ENCODE data around the gene ARMH2.

ARMH2 gene

DNA sequence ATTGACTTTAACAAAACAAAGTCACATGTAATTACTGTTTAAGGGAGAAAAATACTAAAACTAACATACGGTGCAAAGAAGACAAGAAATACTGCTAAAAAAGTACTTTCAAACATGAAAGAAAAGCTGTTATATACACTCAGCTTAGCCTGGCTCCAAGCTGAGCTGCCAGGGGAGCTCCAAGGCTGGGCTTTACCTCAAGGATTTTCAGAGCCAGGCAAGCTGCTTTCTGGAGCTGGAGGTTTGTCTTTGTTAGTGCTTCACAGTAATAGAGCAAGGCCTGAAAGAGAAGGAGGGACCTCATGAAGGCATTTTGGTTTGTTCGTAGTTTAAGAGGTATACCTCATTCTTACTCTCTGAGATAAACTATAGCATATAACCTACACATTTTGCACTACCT is 19.6 kb upstream of the ARMH2 start:
- TF ChIP-seq TCF4 (CRISPR knock-in tag; IDR thresholded peaks at IDR 0.05; ENCODE audit: borderline replicate concordance) (no peak), ESRRG (CRISPR knock-in tag; IDR thresholded peaks at IDR 0.05) (no peak), TOX (CRISPR knock-in tag; IDR thresholded peaks at IDR 0.05; ENCODE audit: borderline replicate concordance) (no peak), BACH2 (CRISPR knock-in tag; IDR thresholded peaks at IDR 0.05; ENCODE audit: borderline replicate concordance) (no peak), PPARA (CRISPR knock-in tag; IDR thresholded peaks at IDR 0.05; ENCODE audit: borderline replicate concordance) (no peak), ZC3H10 (CRISPR knock-in tag; IDR thresholded peaks at IDR 0.05) (no peak), ARNTL (CRISPR knock-in tag; IDR thresholded peaks at IDR 0.05; ENCODE audit: borderline replicate concordance, low read depth) (no peak), ZNF565 (CRISPR knock-in tag; conservative IDR thresholded peaks at IDR 0.05; ENCODE audit: low read depth) (no peak), ZNF8 (CRISPR knock-in tag; IDR thresholded peaks at IDR 0.05) (no peak), ZFP3 (CRISPR knock-in tag; IDR thresholded peaks at IDR 0.05) (no peak), OSR1 (CRISPR knock-in tag; IDR thresholded peaks at IDR 0.05) (no peak), CSDC2 (CRISPR knock-in tag; IDR thresholded peaks at IDR 0.05) (no peak), ZFP30 (CRISPR knock-in tag; IDR thresholded peaks at IDR 0.05) (no peak), RARB (CRISPR knock-in tag; IDR thresholded peaks at IDR 0.05) (no peak), GLIS3 (CRISPR knock-in tag; IDR thresholded peaks at IDR 0.05) (no peak), ISL1 (CRISPR knock-in tag; IDR thresholded peaks at IDR 0.05) (no peak), ZNF70 (CRISPR knock-in tag; IDR thresholded peaks at IDR 0.05) (no peak)
- TF ChIP-seq, protein P1, sequence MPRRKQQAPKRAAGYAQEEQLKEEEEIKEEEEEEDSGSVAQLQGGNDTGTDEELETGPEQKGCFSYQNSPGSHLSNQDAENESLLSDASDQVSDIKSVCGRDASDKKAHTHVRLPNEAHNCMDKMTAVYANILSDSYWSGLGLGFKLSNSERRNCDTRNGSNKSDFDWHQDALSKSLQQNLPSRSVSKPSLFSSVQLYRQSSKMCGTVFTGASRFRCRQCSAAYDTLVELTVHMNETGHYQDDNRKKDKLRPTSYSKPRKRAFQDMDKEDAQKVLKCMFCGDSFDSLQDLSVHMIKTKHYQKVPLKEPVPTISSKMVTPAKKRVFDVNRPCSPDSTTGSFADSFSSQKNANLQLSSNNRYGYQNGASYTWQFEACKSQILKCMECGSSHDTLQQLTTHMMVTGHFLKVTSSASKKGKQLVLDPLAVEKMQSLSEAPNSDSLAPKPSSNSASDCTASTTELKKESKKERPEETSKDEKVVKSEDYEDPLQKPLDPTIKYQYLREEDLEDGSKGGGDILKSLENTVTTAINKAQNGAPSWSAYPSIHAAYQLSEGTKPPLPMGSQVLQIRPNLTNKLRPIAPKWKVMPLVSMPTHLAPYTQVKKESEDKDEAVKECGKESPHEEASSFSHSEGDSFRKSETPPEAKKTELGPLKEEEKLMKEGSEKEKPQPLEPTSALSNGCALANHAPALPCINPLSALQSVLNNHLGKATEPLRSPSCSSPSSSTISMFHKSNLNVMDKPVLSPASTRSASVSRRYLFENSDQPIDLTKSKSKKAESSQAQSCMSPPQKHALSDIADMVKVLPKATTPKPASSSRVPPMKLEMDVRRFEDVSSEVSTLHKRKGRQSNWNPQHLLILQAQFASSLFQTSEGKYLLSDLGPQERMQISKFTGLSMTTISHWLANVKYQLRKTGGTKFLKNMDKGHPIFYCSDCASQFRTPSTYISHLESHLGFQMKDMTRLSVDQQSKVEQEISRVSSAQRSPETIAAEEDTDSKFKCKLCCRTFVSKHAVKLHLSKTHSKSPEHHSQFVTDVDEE (CRISPR knock-in tag; IDR thresholded peaks at IDR 0.05) = no peak
- TF ChIP-seq, protein P2, sequence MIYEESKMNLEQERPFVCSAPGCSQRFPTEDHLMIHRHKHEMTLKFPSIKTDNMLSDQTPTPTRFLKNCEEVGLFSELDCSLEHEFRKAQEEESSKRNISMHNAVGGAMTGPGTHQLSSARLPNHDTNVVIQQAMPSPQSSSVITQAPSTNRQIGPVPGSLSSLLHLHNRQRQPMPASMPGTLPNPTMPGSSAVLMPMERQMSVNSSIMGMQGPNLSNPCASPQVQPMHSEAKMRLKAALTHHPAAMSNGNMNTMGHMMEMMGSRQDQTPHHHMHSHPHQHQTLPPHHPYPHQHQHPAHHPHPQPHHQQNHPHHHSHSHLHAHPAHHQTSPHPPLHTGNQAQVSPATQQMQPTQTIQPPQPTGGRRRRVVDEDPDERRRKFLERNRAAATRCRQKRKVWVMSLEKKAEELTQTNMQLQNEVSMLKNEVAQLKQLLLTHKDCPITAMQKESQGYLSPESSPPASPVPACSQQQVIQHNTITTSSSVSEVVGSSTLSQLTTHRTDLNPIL (CRISPR knock-in tag; IDR thresholded peaks at IDR 0.05; ENCODE audit: low read depth) = no peak
- TF ChIP-seq, protein P3, sequence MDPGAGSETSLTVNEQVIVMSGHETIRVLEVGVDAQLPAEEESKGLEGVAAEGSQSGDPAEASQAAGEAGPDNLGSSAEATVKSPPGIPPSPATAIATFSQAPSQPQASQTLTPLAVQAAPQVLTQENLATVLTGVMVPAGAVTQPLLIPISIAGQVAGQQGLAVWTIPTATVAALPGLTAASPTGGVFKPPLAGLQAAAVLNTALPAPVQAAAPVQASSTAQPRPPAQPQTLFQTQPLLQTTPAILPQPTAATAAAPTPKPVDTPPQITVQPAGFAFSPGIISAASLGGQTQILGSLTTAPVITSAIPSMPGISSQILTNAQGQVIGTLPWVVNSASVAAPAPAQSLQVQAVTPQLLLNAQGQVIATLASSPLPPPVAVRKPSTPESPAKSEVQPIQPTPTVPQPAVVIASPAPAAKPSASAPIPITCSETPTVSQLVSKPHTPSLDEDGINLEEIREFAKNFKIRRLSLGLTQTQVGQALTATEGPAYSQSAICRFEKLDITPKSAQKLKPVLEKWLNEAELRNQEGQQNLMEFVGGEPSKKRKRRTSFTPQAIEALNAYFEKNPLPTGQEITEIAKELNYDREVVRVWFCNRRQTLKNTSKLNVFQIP (CRISPR knock-in tag; IDR thresholded peaks at IDR 0.05; ENCODE audit: borderline replicate concordance, low read depth) = no peak
- no peak for ATAC-seq

DNA sequence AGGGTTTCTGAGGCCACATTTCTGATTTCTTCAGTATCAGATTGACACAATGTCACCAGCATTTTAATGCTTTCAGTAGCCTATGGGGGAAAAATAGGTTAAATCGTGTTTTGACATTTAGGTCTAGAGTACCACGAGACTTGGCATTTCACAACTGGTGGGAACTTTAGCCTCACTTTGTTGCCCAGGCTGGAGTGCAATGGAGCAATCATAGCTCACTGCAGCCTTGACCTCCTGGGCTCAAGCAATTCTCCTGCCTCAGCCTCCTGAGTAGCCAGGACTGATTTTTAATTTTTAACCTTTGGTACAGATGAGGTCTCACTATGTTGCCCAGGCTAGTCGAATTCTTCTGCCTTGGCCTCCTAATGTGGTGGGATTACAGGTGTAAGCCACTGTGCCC is 11.0 kb upstream of the ARMH2 start:
- TF ChIP-seq, protein P4, sequence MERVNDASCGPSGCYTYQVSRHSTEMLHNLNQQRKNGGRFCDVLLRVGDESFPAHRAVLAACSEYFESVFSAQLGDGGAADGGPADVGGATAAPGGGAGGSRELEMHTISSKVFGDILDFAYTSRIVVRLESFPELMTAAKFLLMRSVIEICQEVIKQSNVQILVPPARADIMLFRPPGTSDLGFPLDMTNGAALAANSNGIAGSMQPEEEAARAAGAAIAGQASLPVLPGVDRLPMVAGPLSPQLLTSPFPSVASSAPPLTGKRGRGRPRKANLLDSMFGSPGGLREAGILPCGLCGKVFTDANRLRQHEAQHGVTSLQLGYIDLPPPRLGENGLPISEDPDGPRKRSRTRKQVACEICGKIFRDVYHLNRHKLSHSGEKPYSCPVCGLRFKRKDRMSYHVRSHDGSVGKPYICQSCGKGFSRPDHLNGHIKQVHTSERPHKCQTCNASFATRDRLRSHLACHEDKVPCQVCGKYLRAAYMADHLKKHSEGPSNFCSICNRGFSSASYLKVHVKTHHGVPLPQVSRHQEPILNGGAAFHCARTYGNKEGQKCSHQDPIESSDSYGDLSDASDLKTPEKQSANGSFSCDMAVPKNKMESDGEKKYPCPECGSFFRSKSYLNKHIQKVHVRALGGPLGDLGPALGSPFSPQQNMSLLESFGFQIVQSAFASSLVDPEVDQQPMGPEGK (CRISPR knock-in tag; IDR thresholded peaks at IDR 0.05; ENCODE audit: borderline replicate concordance) = no peak
- TF ChIP-seq ZNF565 (CRISPR knock-in tag; conservative IDR thresholded peaks at IDR 0.05; ENCODE audit: low read depth) (no peak), ZFP30 (CRISPR knock-in tag; IDR thresholded peaks at IDR 0.05) (no peak), ZFP3 (CRISPR knock-in tag; IDR thresholded peaks at IDR 0.05) (no peak), TOX (CRISPR knock-in tag; IDR thresholded peaks at IDR 0.05; ENCODE audit: borderline replicate concordance) (no peak), GLIS3 (CRISPR knock-in tag; IDR thresholded peaks at IDR 0.05) (no peak), OSR1 (CRISPR knock-in tag; IDR thresholded peaks at IDR 0.05) (no peak), ARNTL (CRISPR knock-in tag; IDR thresholded peaks at IDR 0.05; ENCODE audit: borderline replicate concordance, low read depth) (no peak), PPARA (CRISPR knock-in tag; IDR thresholded peaks at IDR 0.05; ENCODE audit: borderline replicate concordance) (no peak), CSDC2 (CRISPR knock-in tag; IDR thresholded peaks at IDR 0.05) (no peak), TCF4 (CRISPR knock-in tag; IDR thresholded peaks at IDR 0.05; ENCODE audit: borderline replicate concordance) (no peak), BACH2 (CRISPR knock-in tag; IDR thresholded peaks at IDR 0.05; ENCODE audit: borderline replicate concordance) (no peak)
- TF ChIP-seq, protein P5, sequence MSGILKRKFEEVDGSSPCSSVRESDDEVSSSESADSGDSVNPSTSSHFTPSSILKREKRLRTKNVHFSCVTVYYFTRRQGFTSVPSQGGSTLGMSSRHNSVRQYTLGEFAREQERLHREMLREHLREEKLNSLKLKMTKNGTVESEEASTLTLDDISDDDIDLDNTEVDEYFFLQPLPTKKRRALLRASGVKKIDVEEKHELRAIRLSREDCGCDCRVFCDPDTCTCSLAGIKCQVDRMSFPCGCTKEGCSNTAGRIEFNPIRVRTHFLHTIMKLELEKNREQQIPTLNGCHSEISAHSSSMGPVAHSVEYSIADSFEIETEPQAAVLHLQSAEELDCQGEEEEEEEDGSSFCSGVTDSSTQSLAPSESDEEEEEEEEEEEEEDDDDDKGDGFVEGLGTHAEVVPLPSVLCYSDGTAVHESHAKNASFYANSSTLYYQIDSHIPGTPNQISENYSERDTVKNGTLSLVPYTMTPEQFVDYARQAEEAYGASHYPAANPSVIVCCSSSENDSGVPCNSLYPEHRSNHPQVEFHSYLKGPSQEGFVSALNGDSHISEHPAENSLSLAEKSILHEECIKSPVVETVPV (CRISPR knock-in tag; IDR thresholded peaks at IDR 0.05) = no peak
- ATAC-seq = no peak

All from SK-N-SH treated with all-trans-retinoic acid at 6 μM for 48 hours (cell line).